OCI-LY7 (cell line): ENCODE measurements around the gene SARS2. TPM values are rescaled to one million over a fixed set of nuclear protein-coding genes. Genes with fewer than 3 reads are reported as not detected.

Source experiments
- BruUV-seq: library from RNA; stranded (reverse); fragments of 400-500 nt; replicated peaks from 2 replicates; lab custom pipeline; 2021; lab: Mats Ljungman, UMichigan
- CTCF ChIA-PET: fragments of 300-600 bp; sonication (Branson Sonifier 250); formaldehyde crosslinking; loops from one replicate; lab custom pipeline; 2022; ENCODE audit warnings: antibody characterized with exemption; ENCODE audit not compliant: unreplicated experiment; lab: Charles Lee
- POLR2A ChIA-PET: fragments of 300-600 bp; sonication (Branson Sonifier 250); formaldehyde crosslinking; loops from one replicate; lab custom pipeline; 2022; ENCODE audit warnings: antibody characterized with exemption; lab: Charles Lee
- DNase-seq: peaks from one replicate; pipeline ENCODE4 v3.0.0-alpha.2; 2015; ENCODE audit warnings: low spot score
- H2AFZ ChIP-seq: fragments of 200-600 bp; sonication (generic), shearing (Covaris generic); 2 replicates; pipeline ENCODE4 v1.6.1; 2014; ENCODE audit warnings: mild to moderate bottlenecking, antibody characterized with exemption, low read length, moderate library complexity
- H3K27ac ChIP-seq: fragments of 200-600 bp; sonication (generic); 2 replicates; pipeline ENCODE4 v1.5.1; 2014; ENCODE audit warnings: mixed run types, low read depth, mild to moderate bottlenecking, moderate library complexity, low read length, inconsistent platforms; ENCODE audit not compliant: poor library complexity, severe bottlenecking
- H3K36me3 ChIP-seq: fragments of 200-600 bp; sonication (generic); 2 replicates; pipeline ENCODE4 v1.6.1; 2014; ENCODE audit warnings: mild to moderate bottlenecking, antibody characterized with exemption, low read length, moderate library complexity, mixed read lengths; ENCODE audit not compliant: insufficient read depth
- H3K4me1 ChIP-seq: fragments of 200-600 bp; sonication (generic); 2 replicates; pipeline ENCODE4 v1.5.1; 2014; ENCODE audit warnings: mild to moderate bottlenecking, low read length; ENCODE audit not compliant: insufficient read depth, poor library complexity, severe bottlenecking
- H3K4me2 ChIP-seq: fragments of 200-600 bp; sonication (generic); 2 replicates; pipeline ENCODE4 v1.6.1; 2014; ENCODE audit warnings: mild to moderate bottlenecking, low read length
- H3K4me3 ChIP-seq: fragments of 200-600 bp; sonication (generic); 2 replicates; pipeline ENCODE4 v1.5.1; 2014; ENCODE audit warnings: mild to moderate bottlenecking, low read depth, low read length; ENCODE audit not compliant: poor library complexity, severe bottlenecking
- H3K79me2 ChIP-seq: fragments of 200-600 bp; sonication (generic); 2 replicates; pipeline ENCODE4 v1.6.1; 2016; ENCODE audit warnings: low read depth, mild to moderate bottlenecking, low read length, moderate library complexity, mixed read lengths; ENCODE audit not compliant: insufficient read depth
- H3K9me2 ChIP-seq: fragments of 200-600 bp; sonication (generic); 2 replicates; pipeline ENCODE4 v1.6.1; 2016; ENCODE audit warnings: mild to moderate bottlenecking, low read length, mixed read lengths; ENCODE audit not compliant: insufficient read depth
- H3K9me3 ChIP-seq: fragments of 200-600 bp; sonication (generic); 2 replicates; pipeline ENCODE4 v1.6.1; 2014; ENCODE audit warnings: mild to moderate bottlenecking, mixed run types, low read length, mixed read lengths
- H4K20me1 ChIP-seq: fragments of 200-600 bp; sonication (generic); 2 replicates; pipeline ENCODE4 v1.6.1; 2014; ENCODE audit warnings: mild to moderate bottlenecking, antibody characterized with exemption, low read length, moderate library complexity, mixed read lengths; ENCODE audit not compliant: insufficient read depth
- CTCF ChIP-seq: fragments of 200-600 bp; sonication (generic); conservative IDR thresholded peaks from 2 replicates; pipeline ENCODE4 v1.5.1; 2014; ENCODE audit warnings: mild to moderate bottlenecking, antibody characterized with exemption, low read length, moderate library complexity, mixed read lengths
- EZH2phosphoT487 ChIP-seq: fragments of 200-600 bp; sonication (generic); IDR thresholded peaks from 2 replicates; pipeline ENCODE4 v1.6.1; 2018; ENCODE audit warnings: low read depth, borderline replicate concordance, mild to moderate bottlenecking, mixed run types, antibody characterized with exemption, low read length, moderate library complexity, mixed read lengths
- intact Hi-C: fragments of 100-400 bp; cut with micrococcal nuclease; formaldehyde crosslinking; loops from one replicate; pipeline ENCODE4 v1.10.0; 2022; ENCODE audit not compliant: unreplicated experiment
- total RNA-seq, 2 experiments: library from RNA; depleted of rRNA in 1 of 2; stranded (reverse); fragments of >200 nt in 1 of 2; shearing (Covaris generic) in 1 of 2; gene quantifications; 2 replicates each; pipeline ENCODE4 v1.2.3, GENCODE V29; 2014 to 2022

SARS2 gene
- total RNA-seq, 2 experiments from 2014 or later: 37.7 to 52.8 TPM

GRCh38 chr19:38912600-38913514, 17.7 kb downstream of the SARS2 start:
- Histone ChIP-seq H3K9me3 (no peaks in the 10 kb centered on the region), H3K27ac (no peak overlapping the region), H3K79me2 (no peaks in the 10 kb centered on the region), H3K9me2 (no peaks in the 10 kb centered on the region), H3K4me2 (no peak overlapping the region), H3K4me3 (no peak overlapping the region), H3K36me3 (peaks cover 5% of the 10 kb centered on the region; the same call in 1 of the 2 replicates), H3K4me1 (no peaks in the 10 kb centered on the region), H4K20me1 (no peaks in the 10 kb centered on the region), H2AFZ (no peak overlapping the region)
- intact Hi-C loops: no loop called here
- DNase-seq: no peak
- ChIA-PET CTCF (no interaction called here), POLR2A (interaction anchor here (0.6 kb wide), 1 partner anchor 110 kb away, joined by 4 read pairs; no protein-coding TSS in a partner anchor)
- no peak for TF ChIP-seq EZH2phosphoT487
- TF ChIP-seq CTCF: no peak
- BruUV-seq: no TSS peak

GRCh38 chr19:38911388-38912001, 19.1 kb downstream of the SARS2 start:
- no peak for DNase-seq
- Histone ChIP-seq H2AFZ (no peak overlapping the region), H3K27ac (no peak overlapping the region), H3K4me3 (no peak overlapping the region), H3K9me3 (no peaks in the 10 kb centered on the region), H3K4me2 (no peak overlapping the region), H4K20me1 (no peaks in the 10 kb centered on the region), H3K36me3 (peaks cover 18% of the 10 kb centered on the region), H3K4me1 (no peaks in the 10 kb centered on the region), H3K79me2 (no peaks in the 10 kb centered on the region), H3K9me2 (no peaks in the 10 kb centered on the region)
- BruUV-seq: no TSS peak
- ChIA-PET CTCF (no interaction called here), POLR2A (interaction anchor here (0.6 kb wide), 1 partner anchor 105 kb away, joined by 5 read pairs; no protein-coding TSS in a partner anchor)
- intact Hi-C loops: no loop called here
- TF ChIP-seq EZH2phosphoT487 (no peak), CTCF (no peak)
